Activated CD8-positive, alpha-beta T cell treated with anti-CD3 and anti-CD28 coated beads for 36 hours (primary cell): ENCODE results near the gene PROB1. TPM values are rescaled to one million over a fixed set of nuclear protein-coding genes. Genes with fewer than 3 reads are reported as not detected.
A peak's percentile ranks its signal among the peaks of the same experiment; 100 is the strongest.

Source experiments
- ATAC-seq: fragments of 200-7000 bp; cut with Tn5 transposase; one replicate; pipeline ENCODE4 v1.10.0; 2021; ENCODE audit warnings: mild to moderate bottlenecking, moderate library complexity
- CTCF ChIA-PET: fragments of 350-600 bp; sonication (Branson Sonifier 250); formaldehyde crosslinking; loops from one replicate; lab custom pipeline; 2021; ENCODE audit warnings: antibody characterized with exemption; lab: Charles Lee
- POLR2A ChIA-PET: fragments of 350-600 bp; sonication (Branson Sonifier 250); formaldehyde crosslinking; loops from one replicate; lab custom pipeline; 2021; ENCODE audit warnings: antibody characterized with exemption; lab: Charles Lee
- DNase-seq: peaks from one replicate; pipeline ENCODE4 v3.0.0-alpha.2; 2020
- H3K27ac Mint-ChIP-seq: one replicate; pipeline ENCODE4 v1.8.0; 2021; ENCODE audit warnings: mild to moderate bottlenecking, mixed read lengths
- H3K27me3 Mint-ChIP-seq: one replicate; pipeline ENCODE4 v1.8.0; 2021; ENCODE audit warnings: mixed read lengths
- H3K36me3 Mint-ChIP-seq: one replicate; pipeline ENCODE4 v1.8.0; 2021; ENCODE audit warnings: low read depth, mixed read lengths
- H3K4me1 Mint-ChIP-seq: one replicate; pipeline ENCODE4 v1.8.0; 2021; ENCODE audit warnings: low read depth, mixed read lengths
- H3K4me3 Mint-ChIP-seq: one replicate; pipeline ENCODE4 v1.8.0; 2021; ENCODE audit warnings: mild to moderate bottlenecking, moderate library complexity, mixed read lengths
- H3K9me3 Mint-ChIP-seq: one replicate; pipeline ENCODE4 v1.8.0; 2021; ENCODE audit warnings: mixed read lengths
- intact Hi-C: fragments of 100-400 bp; cut with micrococcal nuclease; formaldehyde crosslinking; loops from one replicate; pipeline ENCODE4 v1.10.0; 2022
- total RNA-seq, 2 experiments: library from RNA; stranded (reverse); gene quantifications; one replicate each; pipeline ENCODE4 v1.2.3, GENCODE V29; 2021
- TF ChIP-seq, protein P1 (sequence below): fragments of 200-600 bp; IDR thresholded peaks from one replicate; pipeline ENCODE4 v1.8.0; 2022; ENCODE audit warnings: antibody characterized with exemption, mild to moderate bottlenecking

PROB1 gene
- total RNA-seq, 2 experiments from 2014 or later: 3.9 to 4.1 TPM

DNA sequence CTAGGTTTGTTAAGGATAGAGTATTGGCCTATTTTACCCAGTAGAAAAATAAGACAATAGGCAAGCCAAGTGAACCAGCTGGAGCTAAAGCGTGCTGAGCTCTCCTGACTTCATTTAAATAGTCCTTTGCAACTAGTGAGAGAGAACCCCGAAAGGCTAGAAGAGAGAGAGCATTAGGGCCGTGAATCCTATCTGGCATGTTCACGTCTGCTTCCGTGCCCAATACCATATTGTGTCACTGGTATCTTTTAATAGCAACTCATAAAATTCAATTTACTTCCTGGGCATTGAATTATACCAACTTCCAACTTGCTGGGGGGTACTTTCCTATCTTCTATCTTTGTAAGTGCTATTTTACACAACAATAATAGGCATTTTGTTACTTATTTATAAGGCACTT, 30.6 kb upstream of the PROB1 start:
- no peaks in the 10 kb centered on the region for H3K27me3 Mint-ChIP-seq

DNA sequence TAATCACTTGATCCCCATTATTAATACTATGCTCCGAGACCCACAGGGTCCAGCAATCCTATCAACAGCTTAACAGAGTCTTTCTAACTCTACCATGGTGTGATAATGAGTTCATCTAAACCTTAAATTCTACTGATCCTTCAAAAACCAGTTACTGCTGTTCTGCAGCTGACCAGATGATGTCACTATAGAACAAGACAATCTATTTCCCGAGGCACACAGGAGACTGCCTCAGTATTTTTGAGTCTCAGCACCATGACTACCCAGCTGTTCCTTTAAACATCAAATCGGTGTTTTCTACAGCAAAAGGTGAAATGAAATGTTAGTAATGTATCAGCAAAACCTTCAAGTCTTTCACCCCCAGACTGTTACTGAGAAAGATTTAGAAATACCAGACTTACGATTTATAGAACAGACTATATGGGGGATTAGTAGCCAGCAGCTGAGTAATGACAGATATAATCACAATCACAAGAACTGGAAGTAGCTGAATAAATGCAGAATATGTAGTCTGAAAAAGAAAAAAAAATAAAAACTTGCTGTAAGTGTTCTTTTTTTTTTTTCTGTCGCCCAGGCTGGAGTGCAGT, 27.5 kb upstream of the PROB1 start:
- Mint-ChIP-seq H3K36me3 (peaks cover 39% of the 10 kb centered on the region), H3K27ac (no peak overlapping the region), H3K9me3 (no peaks in the 10 kb centered on the region), H3K4me1 (peaks cover 5% of the 10 kb centered on the region), H3K4me3 (no peak overlapping the region), H3K27me3 (no peaks in the 10 kb centered on the region)
- intact Hi-C loops: loop anchor here (1.0 kb wide), 1 partner anchor 91 kb away; no protein-coding TSS in a partner anchor
- CTCF ChIA-PET: interaction anchor here (0.6 to 13.9 kb wide), 49 partner anchors 8 to 343 kb away, joined by 3 to 444 read pairs (median 5); partner anchors contain the start of genes DNAJC18, SMIM33, STING1 and UBE2D2
- POLR2A ChIA-PET: interaction anchor here (0.6 to 2.2 kb wide), 9 partner anchors 11 to 138 kb away, joined by 3 to 5 read pairs (median 3); partner anchors contain the start of genes SMIM33, SPATA24 and STING1
- ATAC-seq: peak; percentile 96
- TF ChIP-seq, protein P1, sequence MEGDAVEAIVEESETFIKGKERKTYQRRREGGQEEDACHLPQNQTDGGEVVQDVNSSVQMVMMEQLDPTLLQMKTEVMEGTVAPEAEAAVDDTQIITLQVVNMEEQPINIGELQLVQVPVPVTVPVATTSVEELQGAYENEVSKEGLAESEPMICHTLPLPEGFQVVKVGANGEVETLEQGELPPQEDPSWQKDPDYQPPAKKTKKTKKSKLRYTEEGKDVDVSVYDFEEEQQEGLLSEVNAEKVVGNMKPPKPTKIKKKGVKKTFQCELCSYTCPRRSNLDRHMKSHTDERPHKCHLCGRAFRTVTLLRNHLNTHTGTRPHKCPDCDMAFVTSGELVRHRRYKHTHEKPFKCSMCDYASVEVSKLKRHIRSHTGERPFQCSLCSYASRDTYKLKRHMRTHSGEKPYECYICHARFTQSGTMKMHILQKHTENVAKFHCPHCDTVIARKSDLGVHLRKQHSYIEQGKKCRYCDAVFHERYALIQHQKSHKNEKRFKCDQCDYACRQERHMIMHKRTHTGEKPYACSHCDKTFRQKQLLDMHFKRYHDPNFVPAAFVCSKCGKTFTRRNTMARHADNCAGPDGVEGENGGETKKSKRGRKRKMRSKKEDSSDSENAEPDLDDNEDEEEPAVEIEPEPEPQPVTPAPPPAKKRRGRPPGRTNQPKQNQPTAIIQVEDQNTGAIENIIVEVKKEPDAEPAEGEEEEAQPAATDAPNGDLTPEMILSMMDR: peak; percentile 96
- peak; percentile 72 for DNase-seq

More for the DNA sequence above, 30.6 kb upstream of the PROB1 start:
- ChIA-PET CTCF (interaction anchor here (1.1 to 13.9 kb wide), 3 partner anchors 10 to 91 kb away, joined by 3 to 444 read pairs (median 4); no protein-coding TSS in a partner anchor), POLR2A (no interaction called here)
- TF ChIP-seq, protein P1: no peak
- Mint-ChIP-seq H3K9me3 (no peaks in the 10 kb centered on the region), H3K27ac (no peak overlapping the region), H3K4me1 (peaks cover 14% of the 10 kb centered on the region), H3K4me3 (no peak overlapping the region), H3K36me3 (peaks cover 22% of the 10 kb centered on the region)
- intact Hi-C loops: no loop called here
- DNase-seq (no peak), ATAC-seq (no peak)

DNA sequence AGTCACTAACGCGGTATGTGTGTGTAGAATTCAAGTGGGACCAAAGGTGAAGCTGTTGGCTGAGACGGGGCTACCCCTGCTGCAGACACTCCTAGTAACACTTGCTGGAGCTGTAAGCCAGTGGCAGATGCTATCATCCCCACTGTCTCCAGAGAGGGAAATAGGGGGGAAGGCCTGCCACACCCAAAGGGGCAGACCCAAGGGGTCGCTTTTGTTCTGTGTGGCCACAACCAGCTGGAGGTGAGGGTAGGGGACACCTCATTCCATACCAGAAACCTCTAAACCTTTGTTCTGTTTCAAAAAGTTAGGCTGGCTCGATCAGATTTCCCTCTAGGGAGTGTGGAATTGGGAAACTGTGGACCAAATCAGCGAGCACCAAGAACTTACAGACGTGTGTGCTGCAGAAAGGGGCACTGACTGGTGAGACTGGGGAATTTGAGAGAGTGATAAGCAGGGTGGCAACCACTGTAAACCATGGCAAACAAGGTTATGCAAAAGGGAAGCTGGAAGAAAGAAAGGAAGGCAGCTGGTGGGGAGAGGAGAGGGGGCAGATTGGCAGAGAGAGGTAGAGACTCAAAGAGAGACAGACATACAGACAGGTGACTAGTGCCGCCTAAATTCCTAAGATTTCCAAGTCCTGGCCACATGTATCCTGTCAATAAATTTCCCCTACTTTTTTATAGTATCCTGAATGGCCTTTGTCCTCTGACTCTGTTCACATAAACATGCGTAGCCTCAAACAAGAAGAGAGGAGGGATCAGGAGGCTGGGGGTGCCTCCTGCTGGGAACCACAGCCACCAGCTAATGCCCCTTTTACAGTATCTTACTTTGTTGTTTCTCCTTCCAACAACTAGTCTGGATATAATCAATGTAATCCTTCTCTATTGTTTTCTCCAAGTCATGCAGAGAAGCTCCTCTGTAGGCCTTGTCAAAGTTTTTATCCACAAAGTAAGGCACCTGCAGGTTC, 24.6 kb upstream of the PROB1 start:
- no peak for DNase-seq
- no peaks in the 10 kb centered on the region for H3K27me3 Mint-ChIP-seq
- no peak for ATAC-seq
- peaks cover 30% of the 10 kb centered on the region for H3K4me1 Mint-ChIP-seq
- TF ChIP-seq, protein P1: no peak
- ChIA-PET POLR2A (interaction anchor here (0.8 to 2.4 kb wide), 7 partner anchors 13 to 98 kb away, joined by 3 to 10 read pairs (median 3); partner anchors contain the start of gene DNAJC18), CTCF (interaction anchor here (0.9 to 13.9 kb wide), 9 partner anchors 9 to 346 kb away, joined by 3 to 444 read pairs (median 5); partner anchors contain the start of genes SMIM33, SPATA24 and STING1)
- H3K4me3 Mint-ChIP-seq: no peak overlapping the region
- no peaks in the 10 kb centered on the region for H3K9me3 Mint-ChIP-seq
- no peak overlapping the region for H3K27ac Mint-ChIP-seq
- intact Hi-C loops: no loop called here
- peaks cover 44% of the 10 kb centered on the region for H3K36me3 Mint-ChIP-seq

DNA sequence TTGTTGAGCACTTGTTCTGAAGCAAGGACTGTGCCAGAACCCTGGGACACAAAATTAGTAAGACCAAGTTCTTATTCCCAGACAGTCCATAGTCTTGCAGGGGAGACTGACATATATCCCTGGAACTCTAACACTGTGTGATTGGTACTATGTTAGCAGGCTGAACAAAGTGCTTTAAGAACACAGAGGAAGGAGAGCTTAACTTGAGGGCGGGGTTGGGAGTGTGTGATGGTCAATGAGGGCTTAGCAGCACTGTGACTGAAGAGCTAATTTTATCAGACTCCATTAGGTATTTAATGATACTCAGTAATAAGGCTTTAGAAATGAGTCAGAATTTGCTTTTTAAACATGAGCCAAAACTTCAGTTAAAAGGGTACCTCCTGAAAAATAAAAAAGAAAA, 23.9 kb upstream of the PROB1 start:
- peaks cover 37% of the 10 kb centered on the region for H3K4me1 Mint-ChIP-seq

More for the DNA sequence above, 23.9 kb upstream of the PROB1 start:
- H3K9me3 Mint-ChIP-seq: no peaks in the 10 kb centered on the region
- intact Hi-C loops: no loop called here
- H3K27me3 Mint-ChIP-seq: no peaks in the 10 kb centered on the region
- ChIA-PET CTCF (interaction anchor here (1.0 to 13.9 kb wide), 4 partner anchors 8 to 347 kb away, joined by 3 to 444 read pairs (median 6); no protein-coding TSS in a partner anchor), POLR2A (interaction anchor here (0.8 to 0.9 kb wide), 2 partner anchors 20 to 99 kb away, joined by 3 read pairs; partner anchors contain the start of gene DNAJC18)
- no peak overlapping the region for H3K4me3 Mint-ChIP-seq
- TF ChIP-seq, protein P1: no peak
- ATAC-seq (no peak), DNase-seq (no peak)
- no peak overlapping the region for H3K27ac Mint-ChIP-seq
- H3K36me3 Mint-ChIP-seq: peaks cover 42% of the 10 kb centered on the region
